Keratinocyte (primary cell): ENCODE measurements around the gene FGL2.

ENCODE experiments used
- EZH2 ChIP-seq: IDR thresholded peaks from one replicate; pipeline ENCODE4 v1.6.1; 2012; ENCODE audit warnings: inconsistent platforms, mild to moderate bottlenecking, low read length, moderate library complexity
- TF ChIP-seq, protein P1 (sequence below), 3 experiments: IDR thresholded peaks in 1 of 3; conservative IDR thresholded peaks in 1 of 3; optimal IDR thresholded peaks in 1 of 3; 2 replicates in 2 of 3; 3 replicates in 1 of 3; pipeline versions ENCODE3 to v1.5.1; 2011; ENCODE audit warnings: low read length in 3 of 3, mild to moderate bottlenecking in 3 of 3, moderate library complexity in 2 of 3, control low read depth in 1 of 3, inconsistent platforms in 1 of 3; ENCODE audit not compliant: insufficient read depth in 2 of 3; ENCODE audit errors: extremely low read depth in 1 of 3

- TF ChIP-seq, protein P1, sequence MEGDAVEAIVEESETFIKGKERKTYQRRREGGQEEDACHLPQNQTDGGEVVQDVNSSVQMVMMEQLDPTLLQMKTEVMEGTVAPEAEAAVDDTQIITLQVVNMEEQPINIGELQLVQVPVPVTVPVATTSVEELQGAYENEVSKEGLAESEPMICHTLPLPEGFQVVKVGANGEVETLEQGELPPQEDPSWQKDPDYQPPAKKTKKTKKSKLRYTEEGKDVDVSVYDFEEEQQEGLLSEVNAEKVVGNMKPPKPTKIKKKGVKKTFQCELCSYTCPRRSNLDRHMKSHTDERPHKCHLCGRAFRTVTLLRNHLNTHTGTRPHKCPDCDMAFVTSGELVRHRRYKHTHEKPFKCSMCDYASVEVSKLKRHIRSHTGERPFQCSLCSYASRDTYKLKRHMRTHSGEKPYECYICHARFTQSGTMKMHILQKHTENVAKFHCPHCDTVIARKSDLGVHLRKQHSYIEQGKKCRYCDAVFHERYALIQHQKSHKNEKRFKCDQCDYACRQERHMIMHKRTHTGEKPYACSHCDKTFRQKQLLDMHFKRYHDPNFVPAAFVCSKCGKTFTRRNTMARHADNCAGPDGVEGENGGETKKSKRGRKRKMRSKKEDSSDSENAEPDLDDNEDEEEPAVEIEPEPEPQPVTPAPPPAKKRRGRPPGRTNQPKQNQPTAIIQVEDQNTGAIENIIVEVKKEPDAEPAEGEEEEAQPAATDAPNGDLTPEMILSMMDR (optimal IDR thresholded peaks at IDR 0.05 in 1 of 3, IDR thresholded peaks at IDR 0.05 in 1 of 3, conservative IDR thresholded peaks at IDR 0.05 in 1 of 3; ENCODE audit: extremely low read depth in 1 of 3, insufficient read depth in 2 of 3, low read length in 3 of 3): no peak
- no peak for TF ChIP-seq EZH2
These were observed 42.4 kb upstream of the FGL2 start for GRCh38 chr7:77242068-77242467.
